CD8-positive, alpha-beta memory T cell (primary cell): ENCODE results near the gene TNFRSF8. TPM values are rescaled to one million over a fixed set of nuclear protein-coding genes. Genes with fewer than 3 reads are reported as not detected.
A peak's percentile ranks its signal among the peaks of the same experiment; 100 is the strongest.

Source experiments
- CTCF ChIA-PET: fragments of 350-600 bp; sonication (Branson Sonifier 250); formaldehyde crosslinking; loops from one replicate; lab custom pipeline; 2021; ENCODE audit warnings: antibody characterized with exemption; lab: Charles Lee
- POLR2A ChIA-PET: fragments of 350-600 bp; sonication (Branson Sonifier 250); formaldehyde crosslinking; loops from one replicate; lab custom pipeline; 2021; ENCODE audit warnings: antibody characterized with exemption; lab: Charles Lee
- DNase-seq, 5 donors: peaks; one replicate each; pipeline versions ENCODE4 v3.0.0 to v3.0.0-alpha.2; 2020 to 2022; ENCODE audit warnings: mixed read lengths in 1 of 5
- H3K27ac ChIP-seq: one replicate; pipeline ENCODE4 v1.7.0; 2013; ENCODE audit warnings: low read depth, mild to moderate bottlenecking, low read length, moderate library complexity
- H3K27me3 ChIP-seq: 2 replicates; pipeline ENCODE4 v1.7.0; 2013; ENCODE audit warnings: low read length, mild to moderate bottlenecking; ENCODE audit not compliant: insufficient read depth, poor library complexity, severe bottlenecking
- H3K36me3 ChIP-seq: 2 replicates; pipeline ENCODE4 v1.7.0; 2013; ENCODE audit warnings: mild to moderate bottlenecking, low read length, moderate library complexity; ENCODE audit not compliant: insufficient read depth
- H3K4me1 ChIP-seq: 2 replicates; pipeline ENCODE4 v1.7.0; 2013; ENCODE audit warnings: mild to moderate bottlenecking, low read length, moderate library complexity; ENCODE audit not compliant: insufficient read depth
- H3K4me3 ChIP-seq: 2 replicates; pipeline ENCODE4 v1.7.0; 2013; ENCODE audit warnings: mild to moderate bottlenecking, low read length
- H3K9me3 ChIP-seq: 2 replicates; pipeline ENCODE4 v1.7.0; 2013; ENCODE audit warnings: mild to moderate bottlenecking, low read length
- H3K27ac Mint-ChIP-seq, 8 donors: one replicate each; pipeline ENCODE4 v1.8.0; 2020 to 2021; ENCODE audit warnings: mixed read lengths in 8 of 8, mild to moderate bottlenecking in 6 of 8, inconsistent platforms in 3 of 8, moderate library complexity in 3 of 8
- H3K27me3 Mint-ChIP-seq, 2 donors: one replicate each; pipeline ENCODE4 v1.8.0; 2020 to 2021; ENCODE audit warnings: mixed read lengths in 2 of 2, mild to moderate bottlenecking in 1 of 2, moderate library complexity in 1 of 2
- H3K36me3 Mint-ChIP-seq, 3 donors: one replicate each; pipeline ENCODE4 v1.8.0; 2020 to 2021; ENCODE audit warnings: mixed read lengths in 3 of 3, inconsistent platforms in 1 of 3, mild to moderate bottlenecking in 1 of 3
- H3K4me1 Mint-ChIP-seq, 3 donors: one replicate each; pipeline ENCODE4 v1.8.0; 2020 to 2021; ENCODE audit warnings: mixed read lengths in 3 of 3, inconsistent platforms in 1 of 3, mild to moderate bottlenecking in 1 of 3
- H3K4me3 Mint-ChIP-seq, 7 donors: one replicate each; pipeline ENCODE4 v1.8.0; 2020 to 2021; ENCODE audit warnings: mixed read lengths in 7 of 7, mild to moderate bottlenecking in 6 of 7, moderate library complexity in 4 of 7, inconsistent platforms in 2 of 7
- H3K9me3 Mint-ChIP-seq, 5 donors: one replicate each; pipeline ENCODE4 v1.8.0; 2020 to 2022; ENCODE audit warnings: mixed read lengths in 5 of 5, mild to moderate bottlenecking in 3 of 5, moderate library complexity in 2 of 5, inconsistent platforms in 1 of 5
- polyA plus RNA-seq: library from polyadenylated mRNA; unstranded; fragments of 300-500 nt; fragmentation: Illumina TruSeq; gene quantifications from one replicate; pipeline ENCODE4 v1.2.3, GENCODE V29; 2021
- total RNA-seq, 2 experiments: library from RNA; stranded (reverse); gene quantifications; one replicate each; pipeline ENCODE4 v1.2.3, GENCODE V29; 2021

TNFRSF8 gene
- total and polyA plus RNA-seq, 3 experiments from 2014 or later: 1.5 to 1.9 TPM; not detected in 1

- H3K4me3 ChIP-seq: no peak overlapping the region
- Mint-ChIP-seq H3K4me3 (no peak overlapping the region), H3K4me1 (peaks cover 13 to 27% (median 20%) of the 10 kb centered on the region in 3 donors), H3K36me3 (no peaks in the 10 kb centered on the region), H3K27ac (no peak overlapping the region), H3K27me3 (no peaks in the 10 kb centered on the region), H3K9me3 (no peaks in the 10 kb centered on the region)
- no peak for DNase-seq
- CTCF ChIA-PET: interaction anchor here (1.7 kb wide), 1 partner anchor 15 kb away, joined by 6 read pairs; no protein-coding TSS in a partner anchor
- POLR2A ChIA-PET: no interaction called here
- H3K27me3 ChIP-seq: no peaks in the 10 kb centered on the region
- peaks cover 18% of the 10 kb centered on the region for H3K4me1 ChIP-seq
- no peaks in the 10 kb centered on the region for H3K36me3 ChIP-seq
- no peak overlapping the region for H3K27ac ChIP-seq
- H3K9me3 ChIP-seq: no peaks in the 10 kb centered on the region
Measured at GRCh38 chr1:12140515-12141162, 77.5 kb downstream of the TNFRSF8 start.

- Histone ChIP-seq H3K27me3 (no peaks in the 10 kb centered on the region), H3K4me3 (no peak overlapping the region), H3K36me3 (no peaks in the 10 kb centered on the region), H3K27ac (no peak overlapping the region), H3K4me1 (peaks cover 22% of the 10 kb centered on the region), H3K9me3 (no peaks in the 10 kb centered on the region)
- Mint-ChIP-seq H3K9me3 (no peaks in the 10 kb centered on the region), H3K4me3 (no peak overlapping the region), H3K4me1 (peaks cover 14 to 26% (median 17%) of the 10 kb centered on the region in 3 donors), H3K27ac (no peak overlapping the region), H3K36me3 (no peaks in the 10 kb centered on the region), H3K27me3 (no peaks in the 10 kb centered on the region)
- ChIA-PET POLR2A (no interaction called here), CTCF (interaction anchor here (0.9 to 1.7 kb wide), 3 partner anchors 9 to 36 kb away, joined by 3 to 6 read pairs (median 5); no protein-coding TSS in a partner anchor)
- DNase-seq: peak in 1 of 5 donors; percentile 40
Measured at GRCh38 chr1:12141163-12141850, 78.2 kb downstream of the TNFRSF8 start.

- Mint-ChIP-seq H3K9me3 (no peaks in the 10 kb centered on the region), H3K4me3 (no peak overlapping the region), H3K27ac (no peak overlapping the region), H3K27me3 (no peaks in the 10 kb centered on the region), H3K4me1 (peaks cover 24 to 36% (median 27%) of the 10 kb centered on the region in 3 donors), H3K36me3 (no peaks in the 10 kb centered on the region)
- H3K27ac ChIP-seq: no peak overlapping the region
- ChIA-PET POLR2A (no interaction called here), CTCF (interaction anchor here (0.9 to 3.6 kb wide), 3 partner anchors 8 to 35 kb away, joined by 3 to 13 read pairs (median 5); no protein-coding TSS in a partner anchor)
- H3K27me3 ChIP-seq: no peaks in the 10 kb centered on the region
- H3K9me3 ChIP-seq: no peaks in the 10 kb centered on the region
- no peaks in the 10 kb centered on the region for H3K36me3 ChIP-seq
- no peak overlapping the region for H3K4me3 ChIP-seq
- H3K4me1 ChIP-seq: peaks cover 32% of the 10 kb centered on the region
- DNase-seq: peak in 1 of 5 donors; percentile 44
Measured at GRCh38 chr1:12142141-12142823, 79.2 kb downstream of the TNFRSF8 start.

GRCh38 chr1:12142891-12143630 lies 80.0 kb downstream of the TNFRSF8 start:
- Histone ChIP-seq H3K4me1 (peaks cover 40% of the 10 kb centered on the region), H3K36me3 (no peaks in the 10 kb centered on the region), H3K4me3 (no peak overlapping the region), H3K9me3 (no peaks in the 10 kb centered on the region), H3K27me3 (no peaks in the 10 kb centered on the region), H3K27ac (no peak overlapping the region)
- Mint-ChIP-seq H3K4me3 (peak overlapping the region in 3 of 7 donors; percentile 2 to 56 (median 44)), H3K4me1 (peaks cover 28 to 43% (median 34%) of the 10 kb centered on the region in 3 donors), H3K9me3 (no peaks in the 10 kb centered on the region), H3K27ac (peak overlapping the region in 6 of 8 donors; percentile 58 to 91 (median 74)), H3K36me3 (no peaks in the 10 kb centered on the region), H3K27me3 (no peaks in the 10 kb centered on the region)
- ChIA-PET CTCF (interaction anchor here (3.6 kb wide), 1 partner anchor 18 kb away, joined by 13 read pairs; no protein-coding TSS in a partner anchor), POLR2A (no interaction called here)
- DNase-seq: no peak

GRCh38 chr1:12143631-12144155 lies 80.6 kb downstream of the TNFRSF8 start:
- H3K36me3 Mint-ChIP-seq: no peaks in the 10 kb centered on the region
- H3K4me3 Mint-ChIP-seq: peak overlapping the region in 5 of 7 donors; percentile 2 to 59 (median 45)
- Histone ChIP-seq H3K27ac (no peak overlapping the region), H3K4me3 (no peak overlapping the region), H3K4me1 (peaks cover 46% of the 10 kb centered on the region), H3K27me3 (no peaks in the 10 kb centered on the region), H3K36me3 (no peaks in the 10 kb centered on the region), H3K9me3 (no peaks in the 10 kb centered on the region)
- no peaks in the 10 kb centered on the region for H3K9me3 Mint-ChIP-seq
- CTCF ChIA-PET: interaction anchor here (1.2 to 3.6 kb wide), 2 partner anchors 18 to 19 kb away, joined by 3 to 13 read pairs; no protein-coding TSS in a partner anchor
- H3K27me3 Mint-ChIP-seq: no peaks in the 10 kb centered on the region
- peak overlapping the region in 7 of 8 donors; percentile 7 to 91 (median 64) for H3K27ac Mint-ChIP-seq
- DNase-seq: no peak
- POLR2A ChIA-PET: no interaction called here
- peaks cover 32 to 50% (median 36%) of the 10 kb centered on the region in 3 donors for H3K4me1 Mint-ChIP-seq

- Mint-ChIP-seq H3K4me1 (peaks cover 38 to 55% (median 41%) of the 10 kb centered on the region in 3 donors), H3K4me3 (peak overlapping the region in 1 of 7 donors; percentile 44), H3K9me3 (no peaks in the 10 kb centered on the region), H3K27ac (peak overlapping the region in 7 of 8 donors; percentile 47 to 91 (median 64)), H3K27me3 (no peaks in the 10 kb centered on the region), H3K36me3 (no peaks in the 10 kb centered on the region)
- POLR2A ChIA-PET: interaction anchor here (0.6 kb wide), 1 partner anchor 14 kb away, joined by 5 read pairs; no protein-coding TSS in a partner anchor
- DNase-seq: no peak
- Histone ChIP-seq H3K36me3 (no peaks in the 10 kb centered on the region), H3K27me3 (no peaks in the 10 kb centered on the region), H3K4me3 (no peak overlapping the region), H3K9me3 (no peaks in the 10 kb centered on the region), H3K27ac (no peak overlapping the region), H3K4me1 (peaks cover 52% of the 10 kb centered on the region)
- CTCF ChIA-PET: interaction anchor here (1.2 to 3.6 kb wide), 2 partner anchors 17 to 19 kb away, joined by 3 to 13 read pairs; no protein-coding TSS in a partner anchor
Measured at GRCh38 chr1:12144236-12144635, 81.1 kb downstream of the TNFRSF8 start.

- Mint-ChIP-seq H3K27me3 (no peaks in the 10 kb centered on the region), H3K4me1 (peaks cover 45 to 62% (median 48%) of the 10 kb centered on the region in 3 donors), H3K36me3 (no peaks in the 10 kb centered on the region), H3K27ac (peak overlapping the region in 3 of 8 donors; percentile 11 to 46 (median 32)), H3K9me3 (no peaks in the 10 kb centered on the region), H3K4me3 (no peak overlapping the region)
- CTCF ChIA-PET: interaction anchor here (0.7 to 3.6 kb wide), 3 partner anchors 17 to 65 kb away, joined by 3 to 13 read pairs (median 3); no protein-coding TSS in a partner anchor
- peaks cover 59% of the 10 kb centered on the region for H3K4me1 ChIP-seq
- DNase-seq: no peak
- H3K27me3 ChIP-seq: no peaks in the 10 kb centered on the region
- H3K4me3 ChIP-seq: no peak overlapping the region
- POLR2A ChIA-PET: interaction anchor here (0.6 kb wide), 1 partner anchor 13 kb away, joined by 5 read pairs; no protein-coding TSS in a partner anchor
- no peaks in the 10 kb centered on the region for H3K9me3 ChIP-seq
- H3K36me3 ChIP-seq: no peaks in the 10 kb centered on the region
- H3K27ac ChIP-seq: no peak overlapping the region
Measured at GRCh38 chr1:12144969-12145368, 81.9 kb downstream of the TNFRSF8 start.
